ENCODE results near the gene CPTP.

CPTP gene

GRCh38 chr1:1370771-1371300 is 46.2 kb downstream of the CPTP start:
- no peak for DNase-seq

- no peak for DNase-seq
Measured at GRCh38 chr1:1371364-1371745, 46.8 kb downstream of the CPTP start.

GRCh38 chr1:1371746-1372711 is 47.4 kb downstream of the CPTP start:
- peak; percentile 20 for DNase-seq

GRCh38 chr1:1373051-1373814 is 48.6 kb downstream of the CPTP start:
- DNase-seq: no peak

- no peak for DNase-seq
Measured at GRCh38 chr1:1373815-1374588, 49.4 kb downstream of the CPTP start.

GRCh38 chr1:1374589-1374928 is 50.0 kb downstream of the CPTP start:
- no peak for DNase-seq

GRCh38 chr1:1374929-1375662 is 50.5 kb downstream of the CPTP start, which contains the start of gene AURKAIP1:
AURKAIP1 (minus strand) TSS chr1:1375207; CDS start chr1:1374756, 451 bp downstream.
- DNase-seq: peak; percentile 97

GRCh38 chr1:1376551-1377226 is 52.1 kb downstream of the CPTP start:
- DNase-seq: no peak

- no peak for DNase-seq
Measured at GRCh38 chr1:1377540-1378205, 53.1 kb downstream of the CPTP start.

Measured in NCI-H1694 (cell line).